ENCODE results near the gene PTPRK.

DNA sequence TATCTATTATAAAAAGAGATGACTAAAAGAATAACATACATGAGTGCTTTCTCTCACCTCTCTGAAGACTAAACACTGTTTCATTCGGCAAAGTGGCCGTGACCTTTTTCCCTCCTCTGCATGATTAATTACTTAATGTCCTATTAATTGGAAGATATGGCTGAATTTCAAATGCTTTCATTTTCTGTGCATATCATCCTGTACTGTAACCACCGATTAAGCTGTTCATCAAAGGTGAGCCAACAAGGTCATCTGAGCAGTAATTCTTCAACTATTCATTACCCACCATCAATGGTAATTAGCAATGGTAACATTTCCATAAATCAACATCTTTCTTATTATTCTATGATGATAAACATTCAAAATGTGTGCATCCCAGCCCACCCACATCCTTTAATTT lies 125.2 kb downstream of the PTPRK start:
- TF ChIP-seq EZH2phosphoT487 (IDR thresholded peaks at IDR 0.05; ENCODE audit: borderline replicate concordance): no peak
- TF ChIP-seq SRF (IDR thresholded peaks at IDR 0.05; ENCODE audit: low read depth): no peak
- no peak for TF ChIP-seq POLR2A (IDR thresholded peaks at IDR 0.05; ENCODE audit: borderline replicate concordance, extremely low read depth, insufficient read depth, insufficient read length)
- TF ChIP-seq, protein P1, sequence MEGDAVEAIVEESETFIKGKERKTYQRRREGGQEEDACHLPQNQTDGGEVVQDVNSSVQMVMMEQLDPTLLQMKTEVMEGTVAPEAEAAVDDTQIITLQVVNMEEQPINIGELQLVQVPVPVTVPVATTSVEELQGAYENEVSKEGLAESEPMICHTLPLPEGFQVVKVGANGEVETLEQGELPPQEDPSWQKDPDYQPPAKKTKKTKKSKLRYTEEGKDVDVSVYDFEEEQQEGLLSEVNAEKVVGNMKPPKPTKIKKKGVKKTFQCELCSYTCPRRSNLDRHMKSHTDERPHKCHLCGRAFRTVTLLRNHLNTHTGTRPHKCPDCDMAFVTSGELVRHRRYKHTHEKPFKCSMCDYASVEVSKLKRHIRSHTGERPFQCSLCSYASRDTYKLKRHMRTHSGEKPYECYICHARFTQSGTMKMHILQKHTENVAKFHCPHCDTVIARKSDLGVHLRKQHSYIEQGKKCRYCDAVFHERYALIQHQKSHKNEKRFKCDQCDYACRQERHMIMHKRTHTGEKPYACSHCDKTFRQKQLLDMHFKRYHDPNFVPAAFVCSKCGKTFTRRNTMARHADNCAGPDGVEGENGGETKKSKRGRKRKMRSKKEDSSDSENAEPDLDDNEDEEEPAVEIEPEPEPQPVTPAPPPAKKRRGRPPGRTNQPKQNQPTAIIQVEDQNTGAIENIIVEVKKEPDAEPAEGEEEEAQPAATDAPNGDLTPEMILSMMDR (IDR thresholded peaks at IDR 0.05 in 2 of 3, conservative IDR thresholded peaks at IDR 0.05 in 1 of 3; ENCODE audit: borderline replicate concordance in 1 of 3, insufficient read depth in 1 of 3, low read depth in 2 of 3, low read length in 2 of 3): no peak
- TF ChIP-seq ZFX (IDR thresholded peaks at IDR 0.05): no peak
- TF ChIP-seq POLR2AphosphoS5 (IDR thresholded peaks at IDR 0.05; ENCODE audit: low read depth, low read length): no peak
- TF ChIP-seq ZNF274 (IDR thresholded peaks at IDR 0.05; ENCODE audit: low read depth, low read length): no peak
- TF ChIP-seq, protein P2, sequence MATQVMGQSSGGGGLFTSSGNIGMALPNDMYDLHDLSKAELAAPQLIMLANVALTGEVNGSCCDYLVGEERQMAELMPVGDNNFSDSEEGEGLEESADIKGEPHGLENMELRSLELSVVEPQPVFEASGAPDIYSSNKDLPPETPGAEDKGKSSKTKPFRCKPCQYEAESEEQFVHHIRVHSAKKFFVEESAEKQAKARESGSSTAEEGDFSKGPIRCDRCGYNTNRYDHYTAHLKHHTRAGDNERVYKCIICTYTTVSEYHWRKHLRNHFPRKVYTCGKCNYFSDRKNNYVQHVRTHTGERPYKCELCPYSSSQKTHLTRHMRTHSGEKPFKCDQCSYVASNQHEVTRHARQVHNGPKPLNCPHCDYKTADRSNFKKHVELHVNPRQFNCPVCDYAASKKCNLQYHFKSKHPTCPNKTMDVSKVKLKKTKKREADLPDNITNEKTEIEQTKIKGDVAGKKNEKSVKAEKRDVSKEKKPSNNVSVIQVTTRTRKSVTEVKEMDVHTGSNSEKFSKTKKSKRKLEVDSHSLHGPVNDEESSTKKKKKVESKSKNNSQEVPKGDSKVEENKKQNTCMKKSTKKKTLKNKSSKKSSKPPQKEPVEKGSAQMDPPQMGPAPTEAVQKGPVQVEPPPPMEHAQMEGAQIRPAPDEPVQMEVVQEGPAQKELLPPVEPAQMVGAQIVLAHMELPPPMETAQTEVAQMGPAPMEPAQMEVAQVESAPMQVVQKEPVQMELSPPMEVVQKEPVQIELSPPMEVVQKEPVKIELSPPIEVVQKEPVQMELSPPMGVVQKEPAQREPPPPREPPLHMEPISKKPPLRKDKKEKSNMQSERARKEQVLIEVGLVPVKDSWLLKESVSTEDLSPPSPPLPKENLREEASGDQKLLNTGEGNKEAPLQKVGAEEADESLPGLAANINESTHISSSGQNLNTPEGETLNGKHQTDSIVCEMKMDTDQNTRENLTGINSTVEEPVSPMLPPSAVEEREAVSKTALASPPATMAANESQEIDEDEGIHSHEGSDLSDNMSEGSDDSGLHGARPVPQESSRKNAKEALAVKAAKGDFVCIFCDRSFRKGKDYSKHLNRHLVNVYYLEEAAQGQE (IDR thresholded peaks at IDR 0.05; ENCODE audit: low read depth): no peak
- TF ChIP-seq RAD21 (IDR thresholded peaks at IDR 0.05; ENCODE audit: low read depth): no peak
- TF ChIP-seq, protein P3, sequence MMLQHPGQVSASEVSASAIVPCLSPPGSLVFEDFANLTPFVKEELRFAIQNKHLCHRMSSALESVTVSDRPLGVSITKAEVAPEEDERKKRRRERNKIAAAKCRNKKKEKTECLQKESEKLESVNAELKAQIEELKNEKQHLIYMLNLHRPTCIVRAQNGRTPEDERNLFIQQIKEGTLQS (IDR thresholded peaks at IDR 0.05): no peak
- TF ChIP-seq, protein P4, sequence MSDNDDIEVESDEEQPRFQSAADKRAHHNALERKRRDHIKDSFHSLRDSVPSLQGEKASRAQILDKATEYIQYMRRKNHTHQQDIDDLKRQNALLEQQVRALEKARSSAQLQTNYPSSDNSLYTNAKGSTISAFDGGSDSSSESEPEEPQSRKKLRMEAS (IDR thresholded peaks at IDR 0.05): no peak
- no peak for TF ChIP-seq CBX3 (IDR thresholded peaks at IDR 0.05; ENCODE audit: low read depth)
- no peak for TF ChIP-seq CEBPB (IDR thresholded peaks at IDR 0.05; ENCODE audit: low read depth)
